HepG2 (cell line): Measurements from ENCODE around the gene SCGB1D4. TPM values are rescaled to one million over a fixed set of nuclear protein-coding genes. Genes with fewer than 3 reads are reported as not detected.
A peak's percentile ranks its signal among the peaks of the same experiment; 100 is the strongest.

Source experiments
- HDAC1 ChIP-seq: sonication (generic); formaldehyde crosslinking; IDR thresholded peaks from 2 replicates; pipeline ENCODE4 v1.5.1; 2020; ENCODE audit warnings: mild to moderate bottlenecking, missing genetic modification reagents
- KDM2A ChIP-seq: sonication (generic); formaldehyde crosslinking; IDR thresholded peaks from 2 replicates; pipeline ENCODE4 v1.4.0; 2020; ENCODE audit warnings: low read depth, missing genetic modification reagents, borderline replicate concordance
- PRDM4 ChIP-seq: sonication (generic); formaldehyde crosslinking; IDR thresholded peaks from 2 replicates; pipeline ENCODE4 v1.9.0; 2021; ENCODE audit warnings: missing genetic modification reagents, borderline replicate concordance
- RFX5 ChIP-seq: IDR thresholded peaks from 2 replicates; pipeline ENCODE4 v1.6.1; 2011; ENCODE audit warnings: low read depth, low read length, improper control_type of control experiment
- SP5 ChIP-seq: IDR thresholded peaks from 2 replicates; pipeline ENCODE4 v1.6.1; 2016; ENCODE audit warnings: low read depth, borderline replicate concordance
- SPEN ChIP-seq: sonication (generic); formaldehyde crosslinking; IDR thresholded peaks from 2 replicates; pipeline ENCODE4 v1.5.1; 2020; ENCODE audit warnings: low read depth, mild to moderate bottlenecking, missing genetic modification reagents
- THAP9 ChIP-seq: sonication (generic); formaldehyde crosslinking; IDR thresholded peaks from 2 replicates; pipeline ENCODE4; 2020; ENCODE audit warnings: missing genetic modification reagents, mild to moderate bottlenecking, borderline replicate concordance
- ZBTB26 ChIP-seq: IDR thresholded peaks from 2 replicates; pipeline ENCODE4 v1.6.1; 2016; ENCODE audit warnings: missing compliant biosample characterization, missing genetic modification reagents, borderline replicate concordance
- ZNF12 ChIP-seq: sonication (generic); formaldehyde crosslinking; IDR thresholded peaks from 2 replicates; pipeline ENCODE4 v1.5.0; 2020; ENCODE audit warnings: missing genetic modification reagents
- ZNF329 ChIP-seq: sonication (generic); formaldehyde crosslinking; IDR thresholded peaks from 2 replicates; pipeline ENCODE4 v1.9.0; 2021; ENCODE audit warnings: low read depth, mild to moderate bottlenecking, missing genetic modification reagents
- ZNF337 ChIP-seq: sonication (generic); formaldehyde crosslinking; IDR thresholded peaks from 2 replicates; pipeline ENCODE4 v1.5.1; 2020; ENCODE audit warnings: missing genetic modification reagents, low read depth, mild to moderate bottlenecking, borderline replicate concordance
- ZNF556 ChIP-seq: sonication (generic); formaldehyde crosslinking; IDR thresholded peaks from 2 replicates; pipeline ENCODE4 v1.4.0; 2020; ENCODE audit warnings: mild to moderate bottlenecking, missing genetic modification reagents, borderline replicate concordance
- ZNF839 ChIP-seq: sonication (generic); formaldehyde crosslinking; IDR thresholded peaks from 2 replicates; pipeline ENCODE4 v1.4.0; 2020; ENCODE audit warnings: missing genetic modification reagents, mild to moderate bottlenecking, borderline replicate concordance
- ZSCAN31 ChIP-seq: sonication (generic); formaldehyde crosslinking; IDR thresholded peaks from 2 replicates; pipeline ENCODE4 v1.5.0; 2020; ENCODE audit warnings: low read depth, mild to moderate bottlenecking, missing genetic modification reagents
- ZZZ3 ChIP-seq: sonication (generic); formaldehyde crosslinking; IDR thresholded peaks from 2 replicates; pipeline ENCODE4 v1.4.0; 2020; ENCODE audit warnings: missing genetic modification reagents, mild to moderate bottlenecking, borderline replicate concordance
- polyA plus RNA-seq, 8 experiments: library from polyadenylated mRNA; depleted of rRNA in 3 of 8; stranded (reverse) in 7 of 8; unstranded in 1 of 8; fragments of >200 nt; fragmentation: Illumina TruSeq in 4 of 8; extraction: Trizol in 4 of 8; gene quantifications; 2 replicates each; pipeline versions ENCODE4 v1.2.1 to v1.2.3, GENCODE V29; 2011 to 2016; ENCODE audit warnings: low read depth in 4 of 8, missing spikeins in 1 of 8, mixed read lengths in 1 of 8; ENCODE audit not compliant: insufficient read depth in 1 of 8
- total RNA-seq, 5 experiments: library from RNA; depleted of rRNA; stranded (reverse); fragments of >200 nt; fragmentation: Illumina TruSeq; extraction: Trizol; gene quantifications; 2 replicates each; pipeline ENCODE4 v1.2.3, GENCODE V29; 2016; ENCODE audit warnings: low read depth in 1 of 5
- TF ChIP-seq, protein P1 (sequence below): sonication (generic); formaldehyde crosslinking; IDR thresholded peaks from 2 replicates; pipeline ENCODE4 v1.4.0; 2020; ENCODE audit warnings: missing genetic modification reagents
- TF ChIP-seq, protein P2 (sequence below): sonication (generic); formaldehyde crosslinking; IDR thresholded peaks from 2 replicates; pipeline ENCODE4 v1.5.0; 2020; ENCODE audit warnings: missing genetic modification reagents

SCGB1D4 gene
- total and polyA plus RNA-seq, 2 of the 13 experiments (the other 11 are each of a cell fraction or from before 2014, with no cell fraction given) = not detected

DNA sequence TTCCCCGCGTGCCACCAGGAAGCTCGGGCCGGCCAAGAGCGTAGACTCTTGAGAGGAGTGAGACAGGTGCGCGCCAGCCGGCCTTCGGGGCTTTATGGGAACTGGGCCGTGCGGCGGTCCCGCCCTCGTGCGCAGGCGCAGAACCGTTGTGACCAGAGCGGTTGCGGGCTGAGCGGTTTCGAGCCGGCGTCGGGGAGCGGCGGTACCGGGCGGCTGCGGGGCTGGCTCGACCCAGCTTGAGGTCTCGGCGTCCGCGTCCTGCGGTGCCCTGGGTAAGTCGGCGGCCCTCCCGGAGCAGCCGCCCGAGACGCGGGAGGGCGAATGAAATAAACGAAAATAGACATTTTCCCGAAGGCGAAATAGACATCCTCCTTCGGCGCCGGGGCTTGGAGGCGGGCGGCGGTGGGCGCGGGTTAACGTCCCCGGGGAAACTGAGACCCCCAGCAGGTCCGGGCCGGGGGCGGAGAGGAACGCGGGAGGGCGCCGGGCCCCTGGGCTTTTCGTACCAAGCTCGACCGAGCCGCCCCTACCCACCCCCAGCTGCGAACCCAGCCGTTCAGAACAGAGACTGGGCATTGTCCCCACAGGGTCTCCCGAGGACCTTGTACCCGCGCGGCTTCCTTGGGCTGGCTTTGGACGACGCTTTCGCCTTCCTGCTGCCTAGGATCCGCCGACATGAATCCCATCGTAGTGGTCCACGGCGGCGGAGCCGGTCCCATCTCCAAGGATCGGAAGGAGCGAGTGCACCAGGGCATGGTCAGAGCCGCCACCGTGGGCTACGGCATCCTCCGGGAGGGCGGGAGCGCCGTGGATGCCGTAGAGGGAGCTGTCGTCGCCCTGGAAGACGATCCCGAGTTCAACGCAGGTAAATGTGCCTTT lies 38.7 kb upstream of the SCGB1D4 start, which contains the start of gene ASRGL1 (continued):
- peak; percentile 41; the same call in 1 of the 2 replicates for TF ChIP-seq THAP9
- TF ChIP-seq SP5 (CRISPR knock-in tag) = 0 out of 2 replicates have a peak, but pooled peaks have one; percentile 6
- no peak for TF ChIP-seq ZBTB26 (CRISPR knock-in tag)
- TF ChIP-seq KDM2A (CRISPR knock-in tag) = 0 out of 2 replicates have a peak, but pooled peaks have one; percentile 28
- TF ChIP-seq RFX5 = no peak
- no peak; the same call in 1 of the 2 replicates for TF ChIP-seq ZSCAN31 (CRISPR knock-in tag)
- TF ChIP-seq ZNF556 (CRISPR knock-in tag) = no peak; the same call in 1 of the 2 replicates
- TF ChIP-seq PRDM4 (CRISPR knock-in tag) = no peak
- no peak for TF ChIP-seq ZNF337
- TF ChIP-seq, protein P1, sequence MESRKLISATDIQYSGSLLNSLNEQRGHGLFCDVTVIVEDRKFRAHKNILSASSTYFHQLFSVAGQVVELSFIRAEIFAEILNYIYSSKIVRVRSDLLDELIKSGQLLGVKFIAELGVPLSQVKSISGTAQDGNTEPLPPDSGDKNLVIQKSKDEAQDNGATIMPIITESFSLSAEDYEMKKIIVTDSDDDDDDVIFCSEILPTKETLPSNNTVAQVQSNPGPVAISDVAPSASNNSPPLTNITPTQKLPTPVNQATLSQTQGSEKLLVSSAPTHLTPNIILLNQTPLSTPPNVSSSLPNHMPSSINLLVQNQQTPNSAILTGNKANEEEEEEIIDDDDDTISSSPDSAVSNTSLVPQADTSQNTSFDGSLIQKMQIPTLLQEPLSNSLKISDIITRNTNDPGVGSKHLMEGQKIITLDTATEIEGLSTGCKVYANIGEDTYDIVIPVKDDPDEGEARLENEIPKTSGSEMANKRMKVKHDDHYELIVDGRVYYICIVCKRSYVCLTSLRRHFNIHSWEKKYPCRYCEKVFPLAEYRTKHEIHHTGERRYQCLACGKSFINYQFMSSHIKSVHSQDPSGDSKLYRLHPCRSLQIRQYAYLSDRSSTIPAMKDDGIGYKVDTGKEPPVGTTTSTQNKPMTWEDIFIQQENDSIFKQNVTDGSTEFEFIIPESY (CRISPR knock-in tag) = no peak
- TF ChIP-seq ZZZ3 (CRISPR knock-in tag) = no peak
- TF ChIP-seq SPEN (CRISPR knock-in tag) = peak; percentile 48; the same call in 1 of the 2 replicates
- TF ChIP-seq ZNF839 (CRISPR knock-in tag) = no peak
- TF ChIP-seq, protein P2, sequence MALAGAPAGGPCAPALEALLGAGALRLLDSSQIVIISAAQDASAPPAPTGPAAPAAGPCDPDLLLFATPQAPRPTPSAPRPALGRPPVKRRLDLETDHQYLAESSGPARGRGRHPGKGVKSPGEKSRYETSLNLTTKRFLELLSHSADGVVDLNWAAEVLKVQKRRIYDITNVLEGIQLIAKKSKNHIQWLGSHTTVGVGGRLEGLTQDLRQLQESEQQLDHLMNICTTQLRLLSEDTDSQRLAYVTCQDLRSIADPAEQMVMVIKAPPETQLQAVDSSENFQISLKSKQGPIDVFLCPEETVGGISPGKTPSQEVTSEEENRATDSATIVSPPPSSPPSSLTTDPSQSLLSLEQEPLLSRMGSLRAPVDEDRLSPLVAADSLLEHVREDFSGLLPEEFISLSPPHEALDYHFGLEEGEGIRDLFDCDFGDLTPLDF (CRISPR knock-in tag) = peak; percentile 82
- TF ChIP-seq HDAC1 (CRISPR knock-in tag) = peak; percentile 56
- TF ChIP-seq ZNF12 (CRISPR knock-in tag) = 0 out of 2 replicates have a peak, but pooled peaks have one; percentile 28
- TF ChIP-seq ZNF329 (CRISPR knock-in tag) = peak; percentile 58; the same call in 1 of the 2 replicates
